Muscle of leg (tissue), 11 donors: ENCODE results near the gene YBX3. TPM values are rescaled to one million over a fixed set of nuclear protein-coding genes. Genes with fewer than 3 reads are reported as not detected.

Source experiments
- DNase-seq: peaks from one replicate; pipeline ENCODE4 v3.0.0; 2013
- H3K27ac ChIP-seq: one replicate; pipeline ENCODE4 v1.5.1; 2013; ENCODE audit warnings: mild to moderate bottlenecking, low read length, control low read depth
- H3K27me3 ChIP-seq: one replicate; pipeline ENCODE4 v1.6.1; 2013; ENCODE audit warnings: low read length; ENCODE audit not compliant: control insufficient read depth, insufficient read depth
- H3K36me3 ChIP-seq: one replicate; pipeline ENCODE4 v1.6.1; 2013; ENCODE audit warnings: low read length; ENCODE audit not compliant: control insufficient read depth, insufficient read depth
- H3K4me1 ChIP-seq: one replicate; pipeline ENCODE4 v1.6.1; 2013; ENCODE audit warnings: low read length; ENCODE audit not compliant: control insufficient read depth, insufficient read depth
- H3K4me3 ChIP-seq: one replicate; pipeline ENCODE4 v1.5.1; 2013; ENCODE audit warnings: low read length, control low read depth
- H3K9me3 ChIP-seq: replicated peaks from 2 replicates; pipeline ENCODE4 v1.6.1; 2013; ENCODE audit warnings: low read depth, low read length; ENCODE audit not compliant: control insufficient read depth
- WGBS: methylation state at CpG from one replicate; pipeline ENCODE4 v1.1.5; 2013; ENCODE audit warnings: missing lambda C conversion rate; ENCODE audit not compliant: insufficient coverage; 5-methylcytosine and 5-hydroxymethylcytosine counted together
- polyA plus RNA-seq, 8 donors: library from polyadenylated mRNA; unstranded; fragments of 120-200 nt; gene quantifications; one replicate each; pipeline versions ENCODE4 v1.2.1 to v1.2.3, GENCODE V29; 2013; ENCODE audit warnings: inconsistent platforms in 1 of 8, low replicate concordance in 1 of 8; ENCODE audit not compliant: insufficient read length in 8 of 8, insufficient read depth in 1 of 8
- total RNA-seq: library from RNA; stranded (reverse); fragments of 120-200 nt; gene quantifications from one replicate; pipeline ENCODE4 v1.2.4, GENCODE V29; 2013

Gene YBX3
- total and polyA plus RNA-seq, 9 donors, result 156 to 1,043 (median 754) TPM

DNA sequence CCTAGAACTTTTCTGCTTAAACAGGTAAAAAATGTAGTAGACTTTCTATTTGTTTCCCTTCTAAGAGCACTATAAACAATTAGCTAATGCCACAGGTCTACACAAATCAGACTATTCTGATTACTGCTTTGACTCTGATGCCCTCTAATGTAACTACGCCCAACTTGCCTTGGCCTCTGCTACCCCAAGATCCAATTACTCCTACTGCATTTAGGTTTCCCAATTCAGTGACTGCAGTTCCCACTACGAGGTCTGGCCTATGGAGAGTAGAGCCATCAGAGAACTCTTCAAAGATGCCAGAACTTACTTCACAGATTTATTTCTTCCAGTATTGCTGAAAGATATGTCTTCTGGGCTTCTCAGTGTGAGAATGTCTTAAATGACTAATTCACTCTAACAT lies 34.0 kb downstream of the YBX3 start:
- no peaks in the 10 kb centered on the region for H3K4me1 ChIP-seq
- no peak overlapping the region for H3K4me3 ChIP-seq
- no peak for DNase-seq
- no peaks in the 10 kb centered on the region for H3K27me3 ChIP-seq
- H3K36me3 ChIP-seq, result no peaks in the 10 kb centered on the region
- 100% methylated on average over 1 of the region's 2 CpGs for WGBS
- H3K27ac ChIP-seq, result no peak overlapping the region
- H3K9me3 ChIP-seq, result no peaks in the 10 kb centered on the region

DNA sequence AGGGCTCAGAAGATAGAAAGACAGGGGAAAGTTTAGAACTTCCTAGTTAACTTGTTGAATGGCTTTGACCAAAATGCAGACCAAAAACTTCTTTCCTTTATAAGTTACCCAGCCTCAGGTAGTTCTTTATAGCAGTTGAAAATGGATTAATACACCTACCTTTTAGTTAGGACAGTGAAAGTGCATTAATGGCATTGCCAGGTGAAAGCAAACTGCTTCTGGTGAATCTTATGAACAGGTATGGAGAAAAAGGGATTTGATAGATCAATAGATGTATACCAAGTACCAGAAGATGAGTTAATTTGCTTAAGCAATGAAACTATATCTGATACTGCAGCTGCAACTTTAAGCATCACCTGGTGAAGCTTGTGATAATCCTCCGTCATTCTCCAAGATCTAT lies 35.1 kb downstream of the YBX3 start:
- Histone ChIP-seq H3K27ac (no peak overlapping the region), H3K4me1 (no peaks in the 10 kb centered on the region), H3K9me3 (no peaks in the 10 kb centered on the region), H3K36me3 (no peaks in the 10 kb centered on the region), H3K4me3 (no peak overlapping the region), H3K27me3 (no peaks in the 10 kb centered on the region)
- DNase-seq, result no peak
- 100% methylated on average over 1 of the region's 1 CpG for WGBS

DNA sequence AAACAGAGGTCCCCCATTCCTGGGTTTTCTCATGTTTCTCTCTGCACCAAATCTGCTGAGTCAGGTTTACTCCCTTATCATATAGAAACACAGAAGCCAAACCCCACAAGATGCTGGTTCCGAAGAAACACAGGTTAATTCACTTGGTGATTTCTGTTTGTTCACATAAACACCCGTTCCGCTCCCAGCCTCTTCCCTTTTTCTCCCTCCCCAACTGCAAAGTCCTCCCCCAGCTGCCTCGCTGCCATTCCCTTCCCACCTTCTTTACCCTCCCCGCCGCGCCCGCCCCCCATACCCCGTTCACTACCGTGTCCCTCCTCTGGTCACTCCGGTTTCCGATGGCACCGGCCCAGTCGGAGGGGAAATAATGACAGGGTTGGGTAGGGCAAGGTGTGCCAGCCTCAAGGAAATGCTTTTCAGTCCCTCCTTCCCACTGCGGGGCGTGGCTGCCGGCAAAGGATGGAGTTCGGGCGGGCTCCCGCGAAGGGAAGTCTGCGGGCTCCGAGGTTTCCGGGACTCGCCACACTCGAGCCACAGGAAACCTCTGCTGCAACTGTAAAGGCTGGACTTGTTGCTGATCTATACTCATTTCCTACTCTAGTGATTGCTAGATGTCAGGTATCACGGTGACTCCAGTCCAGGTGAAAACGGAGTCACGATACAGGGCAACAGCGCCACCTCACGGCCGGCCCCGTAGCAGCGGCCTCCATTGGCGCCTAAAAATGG lies 49.3 kb downstream of the YBX3 start, which contains the start of gene STYK1:
STYK1 (minus strand) TSS at position 394 of the 726 bp plus-strand sequence. CDS start 39,434 bp downstream, outside the sequence.
- peak; percentile 22 for DNase-seq
- Histone ChIP-seq H3K27me3 (peaks cover 19% of the 10 kb centered on the region), H3K27ac (no peak within 1 kb of the TSS), H3K36me3 (no peaks in the 10 kb centered on the region), H3K4me1 (peaks cover 8% of the 10 kb centered on the region), H3K4me3 (peak within 1 kb of the TSS; percentile 39), H3K9me3 (no peaks in the 10 kb centered on the region)
- 0% methylated on average over 15 of the region's 35 CpGs for WGBS

DNA sequence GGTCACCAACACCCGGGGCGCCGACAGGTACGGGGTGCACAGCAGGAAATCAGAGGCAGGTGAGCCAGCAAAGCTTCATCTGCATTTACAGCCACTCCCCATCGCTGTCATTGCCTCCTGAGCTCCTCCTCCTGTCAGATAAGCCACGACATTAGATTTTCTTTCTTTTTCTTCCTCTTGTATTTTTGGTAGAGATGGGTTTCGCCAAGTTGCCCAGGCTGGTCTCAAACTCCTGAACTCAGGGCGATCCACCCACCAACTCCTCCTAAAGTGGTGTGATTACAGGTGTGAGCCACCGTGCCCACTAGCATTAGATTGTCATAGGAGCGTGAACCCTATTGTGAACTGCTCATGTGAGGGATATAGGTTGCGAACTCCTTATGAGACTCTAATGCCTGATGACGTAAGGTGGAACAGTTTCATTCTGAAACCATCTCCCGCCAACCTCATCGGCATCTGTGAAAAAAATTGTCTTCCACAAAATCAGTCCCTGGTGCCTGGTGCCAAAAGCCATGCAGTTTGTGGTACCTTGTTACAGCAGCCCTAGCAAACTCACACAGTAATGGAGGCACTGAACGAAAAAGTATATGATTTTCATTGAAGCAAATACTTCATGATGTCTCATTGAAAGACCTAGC lies 50.8 kb downstream of the YBX3 start:
- Histone ChIP-seq H3K27me3 (peaks cover 19% of the 10 kb centered on the region), H3K4me1 (peaks cover 8% of the 10 kb centered on the region), H3K4me3 (no peak overlapping the region), H3K27ac (no peak overlapping the region), H3K9me3 (no peaks in the 10 kb centered on the region), H3K36me3 (no peaks in the 10 kb centered on the region)
- 69% methylated on average over 6 of the region's 15 CpGs for WGBS
- DNase-seq, result no peak

DNA sequence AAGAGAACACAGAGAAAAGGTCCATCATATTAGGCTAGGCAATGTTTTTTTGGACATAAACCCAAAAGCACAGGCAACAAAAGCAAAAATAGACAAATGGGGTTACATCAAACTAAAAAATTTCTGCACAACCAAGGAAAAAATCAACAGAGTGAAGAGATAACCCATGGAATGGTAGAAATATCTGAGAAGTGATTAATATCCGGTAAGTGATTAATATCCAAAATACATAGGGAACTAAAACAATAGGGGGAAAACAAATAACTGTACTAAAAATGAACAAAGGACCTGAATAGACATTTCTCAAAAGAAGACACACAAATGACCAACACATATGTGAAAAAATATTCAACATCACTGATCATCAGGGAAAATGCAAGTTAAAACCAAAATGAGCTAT lies 53.6 kb downstream of the YBX3 start:
- Histone ChIP-seq H3K4me1 (peaks cover 8% of the 10 kb centered on the region), H3K27me3 (peaks cover 16% of the 10 kb centered on the region), H3K36me3 (no peaks in the 10 kb centered on the region), H3K9me3 (no peaks in the 10 kb centered on the region), H3K4me3 (no peak overlapping the region), H3K27ac (no peak overlapping the region)
- WGBS, result no CpG with 5 or more reads among the region's 1 CpG
- no peak for DNase-seq

DNA sequence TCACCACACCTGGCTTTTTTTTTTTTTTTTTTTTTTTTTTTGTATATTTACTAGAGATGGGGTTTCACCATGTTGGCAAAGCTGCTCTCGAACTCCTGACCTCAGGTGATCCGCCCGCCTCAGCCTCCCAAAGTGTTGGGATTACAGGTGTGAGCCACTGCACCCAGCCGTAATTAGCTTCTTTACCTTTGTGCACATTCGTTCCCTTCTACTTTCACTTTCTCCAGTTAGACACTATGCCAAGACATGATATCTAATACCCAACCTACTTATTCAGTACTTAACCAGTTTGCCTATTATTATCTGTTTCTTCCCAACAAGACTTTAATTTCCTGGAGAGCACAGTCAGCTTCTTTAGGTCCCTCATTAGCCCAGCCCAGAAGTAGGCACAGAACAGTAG lies 54.6 kb downstream of the YBX3 start:
- Histone ChIP-seq H3K4me1 (peaks cover 1% of the 10 kb centered on the region), H3K9me3 (no peaks in the 10 kb centered on the region), H3K4me3 (no peak overlapping the region), H3K27me3 (peaks cover 6% of the 10 kb centered on the region), H3K36me3 (no peaks in the 10 kb centered on the region), H3K27ac (no peak overlapping the region)
- DNase-seq, result no peak
- 77% methylated on average over 4 of the region's 5 CpGs for WGBS

DNA sequence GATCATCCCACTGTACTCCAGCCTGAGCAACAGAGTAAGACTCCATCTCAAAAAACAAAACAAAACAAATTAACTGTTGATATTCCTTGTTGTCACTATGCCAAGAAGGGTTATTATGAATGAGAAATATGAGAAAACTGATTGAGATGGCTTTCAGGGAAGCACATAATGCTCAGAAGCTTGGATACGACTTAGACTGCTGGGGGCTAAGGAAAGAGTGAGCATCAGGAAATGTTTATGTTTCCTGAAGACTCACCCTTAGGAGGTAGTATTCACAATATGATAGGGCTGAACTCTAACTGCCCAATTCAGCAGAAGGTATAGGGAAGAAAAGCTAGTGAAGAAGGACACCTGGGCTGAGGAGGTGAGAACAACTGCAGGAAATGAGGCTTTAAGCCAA lies 55.5 kb downstream of the YBX3 start:
- Histone ChIP-seq H3K4me3 (no peak overlapping the region), H3K27me3 (peaks cover 4% of the 10 kb centered on the region), H3K4me1 (no peaks in the 10 kb centered on the region), H3K36me3 (no peaks in the 10 kb centered on the region), H3K27ac (no peak overlapping the region), H3K9me3 (no peaks in the 10 kb centered on the region)
- 57% methylated on average over 1 of the region's 1 CpG for WGBS
- DNase-seq, result no peak

DNA sequence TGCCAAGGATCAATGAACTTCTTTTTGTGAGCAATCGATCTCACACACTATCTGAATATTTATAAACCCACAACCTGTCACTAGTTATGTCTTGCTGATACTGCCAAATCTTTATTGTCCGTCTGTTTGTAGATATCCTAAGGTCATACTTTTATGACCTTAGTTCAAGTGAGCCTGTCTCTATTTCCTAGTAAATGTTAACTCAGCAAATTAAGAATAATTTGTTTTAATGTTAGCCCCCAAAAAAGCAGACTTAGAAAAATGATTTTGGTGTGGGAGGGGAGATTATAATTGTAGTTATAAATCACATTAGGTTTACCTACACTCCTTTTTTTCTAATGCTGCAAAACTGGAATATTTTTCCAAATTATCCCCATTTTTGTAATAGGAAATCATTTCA lies 58.6 kb downstream of the YBX3 start:
- WGBS, result no CpG with 5 or more reads among the region's 2 CpGs
- H3K4me3 ChIP-seq, result no peak overlapping the region
- no peaks in the 10 kb centered on the region for H3K9me3 ChIP-seq
- H3K36me3 ChIP-seq, result no peaks in the 10 kb centered on the region
- no peak overlapping the region for H3K27ac ChIP-seq
- no peak for DNase-seq
- H3K4me1 ChIP-seq, result no peaks in the 10 kb centered on the region
- no peaks in the 10 kb centered on the region for H3K27me3 ChIP-seq

DNA sequence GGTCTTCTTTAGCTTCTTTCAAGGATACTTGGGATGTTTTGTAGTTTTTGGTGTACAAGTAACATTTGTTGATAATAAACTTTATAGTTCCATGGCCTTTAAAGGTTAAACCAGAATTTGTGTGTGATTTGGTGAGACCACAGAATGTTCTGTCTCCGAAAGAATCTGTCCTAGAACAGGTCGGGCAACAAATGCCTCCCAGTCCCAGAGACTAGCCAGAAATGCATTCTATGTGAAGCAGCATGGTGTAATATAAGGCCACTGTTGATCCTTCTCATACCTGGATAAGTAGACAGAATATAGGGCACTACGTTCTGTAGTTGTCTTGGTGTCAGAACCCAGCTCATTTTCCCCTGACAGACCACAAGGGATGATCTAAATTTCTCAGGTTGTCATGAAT lies 59.3 kb downstream of the YBX3 start:
- no peaks in the 10 kb centered on the region for H3K36me3 ChIP-seq
- DNase-seq, result no peak
- no peak overlapping the region for H3K27ac ChIP-seq
- H3K27me3 ChIP-seq, result no peaks in the 10 kb centered on the region
- H3K9me3 ChIP-seq, result no peaks in the 10 kb centered on the region
- H3K4me1 ChIP-seq, result no peaks in the 10 kb centered on the region
- no CpG with 5 or more reads among the region's 3 CpGs for WGBS
- H3K4me3 ChIP-seq, result no peak overlapping the region

DNA sequence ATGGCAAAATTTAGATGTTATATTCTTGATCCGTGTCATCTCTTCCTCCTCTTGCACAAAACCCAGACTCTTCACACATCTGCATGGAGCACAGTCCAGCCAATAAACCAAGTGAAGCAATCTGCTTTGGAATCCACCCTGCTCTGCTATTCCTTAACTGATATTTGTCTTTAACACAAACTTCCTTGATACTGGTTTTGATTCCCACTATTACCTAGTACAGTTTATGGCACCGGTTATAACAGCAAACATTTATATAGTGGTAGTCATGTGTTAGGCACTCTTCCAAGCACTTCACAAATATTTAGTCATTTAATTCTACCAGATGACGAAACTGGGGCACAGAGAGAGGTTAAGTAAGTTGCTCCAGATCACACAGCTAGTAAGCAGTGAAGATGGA lies 61.8 kb downstream of the YBX3 start:
- no CpG with 5 or more reads among the region's 3 CpGs for WGBS

More for the DNA sequence above, 61.8 kb downstream of the YBX3 start:
- H3K27me3 ChIP-seq, result no peaks in the 10 kb centered on the region
- H3K9me3 ChIP-seq, result peaks cover 3% of the 10 kb centered on the region
- DNase-seq, result no peak
- no peak overlapping the region for H3K27ac ChIP-seq
- no peak overlapping the region for H3K4me3 ChIP-seq
- H3K4me1 ChIP-seq, result no peaks in the 10 kb centered on the region
- no peaks in the 10 kb centered on the region for H3K36me3 ChIP-seq
